H1 (cell line): ENCODE results near the gene LTBP4. TPM values are rescaled to one million over a fixed set of nuclear protein-coding genes. Genes with fewer than 3 reads are reported as not detected.

Source experiments
- polyA plus RNA-seq, 7 experiments: library from polyadenylated mRNA; depleted of rRNA in 3 of 7; stranded (reverse) in 5 of 7; unstranded in 2 of 7; fragments of >200 nt in 5 of 7; fragments of 200-250 nt in 2 of 7; gene quantifications; 1 replicate in 5 of 7; 2 replicates in 1 of 7; 4 replicates in 1 of 7; pipeline versions ENCODE4 v1.2.1 to v1.2.3, GENCODE V29; 2011 to 2013; ENCODE audit warnings: missing spikeins in 2 of 7, mixed read lengths in 2 of 7
- total RNA-seq: library from RNA; stranded (reverse); fragmentation: NEBNext Ultra II Directional; extraction: Animal tissue kit (Norgen Biotek cat#: 25700); gene quantifications from 2 replicates; pipeline ENCODE4 v1.2.1, GENCODE V29; 2021
- TF ChIP-seq, protein P1 (sequence below): IDR thresholded peaks from 2 replicates; pipeline ENCODE4 v1.6.1; 2011; ENCODE audit warnings: low read depth, mild to moderate bottlenecking, low read length; ENCODE audit not compliant: insufficient read depth

The LTBP4 gene
- total and polyA plus RNA-seq, 2 of the 8 experiments (the other 6 are each of a cell fraction or from before 2014, with no cell fraction given): 54.5 to 77.1 TPM

DNA sequence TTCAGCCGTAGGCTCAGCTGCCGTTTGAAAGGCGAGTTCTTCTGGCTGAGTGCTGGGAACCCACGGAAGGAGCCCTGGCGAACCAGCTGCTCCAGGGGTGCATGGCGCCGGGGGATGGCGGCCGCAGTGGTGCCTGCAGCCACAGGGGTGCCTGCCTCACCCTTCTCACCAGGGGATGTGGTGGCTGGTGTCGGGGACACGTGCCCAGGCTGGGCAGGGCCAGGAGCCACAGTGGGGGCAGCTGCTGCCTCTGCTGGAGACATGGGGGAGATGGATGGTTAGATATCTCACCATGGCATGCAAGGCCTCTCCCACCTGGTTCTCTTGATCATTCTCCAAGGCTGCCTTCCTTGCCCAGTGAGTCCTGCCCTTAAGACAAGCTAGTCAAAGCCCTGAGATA, 72.2 kb downstream of the LTBP4 start (continued):
- TF ChIP-seq, protein P1, sequence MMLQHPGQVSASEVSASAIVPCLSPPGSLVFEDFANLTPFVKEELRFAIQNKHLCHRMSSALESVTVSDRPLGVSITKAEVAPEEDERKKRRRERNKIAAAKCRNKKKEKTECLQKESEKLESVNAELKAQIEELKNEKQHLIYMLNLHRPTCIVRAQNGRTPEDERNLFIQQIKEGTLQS: no peak
- TF ChIP-seq, all 59 proteins: peak for 0
